HEK293T (cell line): Measurements from ENCODE around the gene ANKRD42.

Experiments used
- ARNT ChIP-seq: fragments of 450-650 bp; IDR thresholded peaks from 2 replicates; pipeline ENCODE4 v1.6.1; 2017; ENCODE audit warnings: mild to moderate bottlenecking
- FOXA1 ChIP-seq: fragments of 450-650 bp; IDR thresholded peaks from 2 replicates; pipeline ENCODE4 v1.6.1; 2016; ENCODE audit warnings: mild to moderate bottlenecking
- FOXK2 ChIP-seq: fragments of 450-650 bp; IDR thresholded peaks from 2 replicates; pipeline ENCODE4 v1.6.1; 2016; ENCODE audit warnings: mild to moderate bottlenecking
- HDGF ChIP-seq: fragments of 450-650 bp; IDR thresholded peaks from 2 replicates; pipeline ENCODE4 v1.6.1; 2017; ENCODE audit warnings: antibody characterized with exemption, borderline replicate concordance
- LEF1 ChIP-seq: fragments of 450-650 bp; IDR thresholded peaks from 2 replicates; pipeline ENCODE4 v1.6.1; 2017; ENCODE audit warnings: mild to moderate bottlenecking, borderline replicate concordance
- SP1 ChIP-seq: fragments of 450-650 bp; IDR thresholded peaks from 2 replicates; pipeline ENCODE4 v1.6.1; 2017
- SUZ12 ChIP-seq: fragments of 450-650 bp; IDR thresholded peaks from 2 replicates; pipeline ENCODE4 v1.6.1; 2016; ENCODE audit warnings: mild to moderate bottlenecking
- TARDBP ChIP-seq: fragments of 450-650 bp; IDR thresholded peaks from 2 replicates; pipeline ENCODE4 v1.6.1; 2016
- TF ChIP-seq, protein P1 (sequence below): fragments of 450-650 bp; IDR thresholded peaks from 2 replicates; pipeline ENCODE4 v1.6.1; 2016

- TF ChIP-seq ARNT = no peak
- TF ChIP-seq SUZ12 = no peak
- no peak for TF ChIP-seq SP1
- TF ChIP-seq, protein P1, sequence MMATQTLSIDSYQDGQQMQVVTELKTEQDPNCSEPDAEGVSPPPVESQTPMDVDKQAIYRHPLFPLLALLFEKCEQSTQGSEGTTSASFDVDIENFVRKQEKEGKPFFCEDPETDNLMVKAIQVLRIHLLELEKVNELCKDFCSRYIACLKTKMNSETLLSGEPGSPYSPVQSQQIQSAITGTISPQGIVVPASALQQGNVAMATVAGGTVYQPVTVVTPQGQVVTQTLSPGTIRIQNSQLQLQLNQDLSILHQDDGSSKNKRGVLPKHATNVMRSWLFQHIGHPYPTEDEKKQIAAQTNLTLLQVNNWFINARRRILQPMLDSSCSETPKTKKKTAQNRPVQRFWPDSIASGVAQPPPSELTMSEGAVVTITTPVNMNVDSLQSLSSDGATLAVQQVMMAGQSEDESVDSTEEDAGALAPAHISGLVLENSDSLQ = no peak
- TF ChIP-seq LEF1 = no peak
- TF ChIP-seq HDGF = no peak
- TF ChIP-seq FOXA1 = no peak
- no peak for TF ChIP-seq FOXK2
- TF ChIP-seq TARDBP = no peak
Observed at GRCh38 chr11:83161610-83162199, 31.8 kb upstream of the ANKRD42 start.
